HepG2 (cell line): ENCODE results near the gene S100Z.

ENCODE experiments used
- ATF3 ChIP-seq: sonication (generic); formaldehyde crosslinking; IDR thresholded peaks from 2 replicates; pipeline ENCODE4 v1.4.0; 2020; ENCODE audit warnings: missing genetic modification reagents
- GABPA ChIP-seq, 2 experiments: IDR thresholded peaks; 2 replicates each; pipeline ENCODE4 v1.6.1; 2011 to 2016; ENCODE audit warnings: low read depth in 2 of 2, low read length in 1 of 2, missing biosample characterization in 1 of 2, missing genetic modification characterization in 1 of 2
- JUNB ChIP-seq: sonication (generic); formaldehyde crosslinking; IDR thresholded peaks from 2 replicates; pipeline ENCODE4 v1.8.0; 2022; ENCODE audit warnings: missing genetic modification reagents, mild to moderate bottlenecking, borderline replicate concordance
- TF ChIP-seq, protein P1 (sequence below): sonication (generic); formaldehyde crosslinking; conservative IDR thresholded peaks from 2 replicates; pipeline ENCODE4 v1.4.0; 2020; ENCODE audit warnings: missing genetic modification reagents

- TF ChIP-seq JUNB (CRISPR knock-in tag) = no peak
- TF ChIP-seq ATF3 = no peak
- TF ChIP-seq, protein P1, sequence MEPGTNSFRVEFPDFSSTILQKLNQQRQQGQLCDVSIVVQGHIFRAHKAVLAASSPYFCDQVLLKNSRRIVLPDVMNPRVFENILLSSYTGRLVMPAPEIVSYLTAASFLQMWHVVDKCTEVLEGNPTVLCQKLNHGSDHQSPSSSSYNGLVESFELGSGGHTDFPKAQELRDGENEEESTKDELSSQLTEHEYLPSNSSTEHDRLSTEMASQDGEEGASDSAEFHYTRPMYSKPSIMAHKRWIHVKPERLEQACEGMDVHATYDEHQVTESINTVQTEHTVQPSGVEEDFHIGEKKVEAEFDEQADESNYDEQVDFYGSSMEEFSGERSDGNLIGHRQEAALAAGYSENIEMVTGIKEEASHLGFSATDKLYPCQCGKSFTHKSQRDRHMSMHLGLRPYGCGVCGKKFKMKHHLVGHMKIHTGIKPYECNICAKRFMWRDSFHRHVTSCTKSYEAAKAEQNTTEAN (CRISPR knock-in tag) = no peak
- TF ChIP-seq GABPA (IDR thresholded peaks at IDR 0.05; ENCODE audit: low read depth, low read length) = no peak
- TF ChIP-seq GABPA (CRISPR knock-in tag; IDR thresholded peaks at IDR 0.05; ENCODE audit: low read depth) = no peak
These were observed 9.9 kb downstream of the S100Z start for GRCh38 chr5:76859591-76860247.
